HFFc6 (cell line): ENCODE results near the gene TMEM98. TPM values are rescaled to one million over a fixed set of nuclear protein-coding genes. Genes with fewer than 3 reads are reported as not detected.
"Not testable (repeated sequence)": the region's sequence is repeated elsewhere in the genome, so short reads cannot be mapped to it uniquely, and the experiment has no call there.

Experiments used
- DNase-seq: peaks from one replicate; pipeline ENCODE4 v3.0.0-alpha.2; 2018
- H3K27ac Mint-ChIP-seq: 2 replicates; pipeline ENCODE4 v1.8.0; 2020; ENCODE audit warnings: mild to moderate bottlenecking, mixed read lengths
- H3K27me3 Mint-ChIP-seq: 2 replicates; pipeline ENCODE4 v1.8.0; 2021; ENCODE audit warnings: mild to moderate bottlenecking, moderate library complexity, mixed read lengths; ENCODE audit not compliant: insufficient read depth
- H3K36me3 Mint-ChIP-seq: 2 replicates; pipeline ENCODE4 v1.8.0; 2021; ENCODE audit warnings: low read depth, mixed read lengths
- H3K4me1 Mint-ChIP-seq: 2 replicates; pipeline ENCODE4 v1.8.0; 2020; ENCODE audit warnings: low read depth, mixed read lengths
- H3K4me3 Mint-ChIP-seq: 2 replicates; pipeline ENCODE4 v1.8.0; 2020; ENCODE audit warnings: mild to moderate bottlenecking, moderate library complexity, mixed read lengths
- H3K9me3 Mint-ChIP-seq: 2 replicates; pipeline ENCODE4 v1.8.0; 2020; ENCODE audit warnings: mild to moderate bottlenecking, mixed read lengths
- CTCF ChIP-seq: fragments of 200-600 bp; sonication (generic); IDR thresholded peaks from 2 replicates; pipeline ENCODE4 v1.5.0; 2021; ENCODE audit warnings: antibody characterized with exemption, mild to moderate bottlenecking
- total RNA-seq, 6 experiments: library from RNA; stranded (reverse); fragmentation: NEBNext Ultra II Directional; extraction: Animal tissue kit (Norgen Biotek cat#: 25700); gene quantifications; 2 replicates in 1 of 6; 3 replicates in 5 of 6; pipeline ENCODE4 v1.2.3, GENCODE V29; 2021

The TMEM98 gene
- total RNA-seq, 6 experiments from 2014 or later, result 34.4 to 66.9 (median 38.5) TPM

GRCh38 chr17:32882734-32883133 lies 45.2 kb upstream of the TMEM98 start:
- peak; percentile 45 for DNase-seq

GRCh38 chr17:32886951-32887350 lies 41.0 kb upstream of the TMEM98 start:
- not testable (repeated sequence) for DNase-seq, H3K27ac Mint-ChIP-seq, H3K4me3 Mint-ChIP-seq

More at GRCh38 chr17:32882734-32883133, 45.2 kb upstream of the TMEM98 start:
- Mint-ChIP-seq H3K36me3 (no peaks in the 10 kb centered on the region), H3K27me3 (peaks cover 4% of the 10 kb centered on the region), H3K4me3 (no peak overlapping the region), H3K27ac (no peak overlapping the region; the same call in 1 of the 2 replicates), H3K9me3 (no peaks in the 10 kb centered on the region), H3K4me1 (peaks cover 26% of the 10 kb centered on the region; the same call in 1 of the 2 replicates)
- no peak for TF ChIP-seq CTCF

GRCh38 chr17:32887410-32887809 lies 40.5 kb upstream of the TMEM98 start:
- H3K9me3 Mint-ChIP-seq, H3K27me3 Mint-ChIP-seq, DNase-seq, H3K27ac Mint-ChIP-seq, H3K4me1 Mint-ChIP-seq, H3K4me3 Mint-ChIP-seq, H3K36me3 Mint-ChIP-seq: not testable (repeated sequence)

More at GRCh38 chr17:32886951-32887350, 41.0 kb upstream of the TMEM98 start:
- H3K9me3 Mint-ChIP-seq, H3K27me3 Mint-ChIP-seq, H3K36me3 Mint-ChIP-seq, H3K4me1 Mint-ChIP-seq: not testable (repeated sequence)

GRCh38 chr17:32894245-32894644 lies 33.7 kb upstream of the TMEM98 start:
- no peak for DNase-seq
- H3K27ac Mint-ChIP-seq, result no peak overlapping the region
- no peak overlapping the region for H3K4me3 Mint-ChIP-seq
- no peaks in the 10 kb centered on the region for H3K36me3 Mint-ChIP-seq
- no peaks in the 10 kb centered on the region for H3K9me3 Mint-ChIP-seq
- peaks cover 2% of the 10 kb centered on the region; the same call in 1 of the 2 replicates for H3K27me3 Mint-ChIP-seq
- TF ChIP-seq CTCF, result no peak
- H3K4me1 Mint-ChIP-seq, result peaks cover 6% of the 10 kb centered on the region; the same call in 1 of the 2 replicates

- Mint-ChIP-seq H3K27me3 (peaks cover 2% of the 10 kb centered on the region; the same call in 1 of the 2 replicates), H3K4me1 (peaks cover 6% of the 10 kb centered on the region; the same call in 1 of the 2 replicates), H3K36me3 (no peaks in the 10 kb centered on the region), H3K4me3 (no peak overlapping the region), H3K27ac (no peak overlapping the region), H3K9me3 (no peaks in the 10 kb centered on the region)
- DNase-seq, result no peak
- TF ChIP-seq CTCF, result no peak
These were observed 31.2 kb upstream of the TMEM98 start for GRCh38 chr17:32896647-32897258.

GRCh38 chr17:32899236-32900013 lies 28.5 kb upstream of the TMEM98 start:
- peaks cover 4% of the 10 kb centered on the region; the same call in 1 of the 2 replicates for H3K9me3 Mint-ChIP-seq
- H3K27me3 Mint-ChIP-seq, result peaks cover 2% of the 10 kb centered on the region; the same call in 1 of the 2 replicates
- H3K4me3 Mint-ChIP-seq, result no peak overlapping the region
- no peak for DNase-seq
- H3K36me3 Mint-ChIP-seq, result no peaks in the 10 kb centered on the region
- peaks cover 1% of the 10 kb centered on the region; the same call in 1 of the 2 replicates for H3K4me1 Mint-ChIP-seq
- no peak overlapping the region for H3K27ac Mint-ChIP-seq
- no peak for TF ChIP-seq CTCF
